Pancreas (tissue), 10 donors: ENCODE measurements around the gene FCMR. TPM values are rescaled to one million over a fixed set of nuclear protein-coding genes. Genes with fewer than 3 reads are reported as not detected.

Source experiments
- ATAC-seq, 4 donors: fragments of 200-7000 bp; cut with Tn5 transposase; one replicate each; pipeline versions ENCODE4 v1.8.0 to v1.9.1; 2020; ENCODE audit warnings: mild to moderate bottlenecking in 4 of 4, moderate library complexity in 4 of 4
- DNase-seq, 6 donors: peaks; one replicate each; pipeline ENCODE4 v3.0.0-alpha.2; 2020
- FAIRE-seq: peaks from 2 replicates; lab custom pipeline; 2012; peaks lifted over from hg19 to GRCh38; lab: Jason Lieb, UNC
- H3K27ac ChIP-seq, 4 donors: fragments of 200-600 bp; sonication (generic); 1 replicate in 3 of 4; 2 replicates in 1 of 4; pipeline versions ENCODE4 v1.5.0 to v1.8.0; 2020
- H3K27me3 ChIP-seq, 4 donors: fragments of 200-600 bp; one replicate each; pipeline ENCODE4 v1.8.0; 2021
- H3K36me3 ChIP-seq, 3 donors: fragments of 200-600 bp; sonication (generic) in 1 of 3; one replicate each; pipeline versions ENCODE4 v1.5.0 to v1.8.0; 2020 to 2021
- H3K4me1 ChIP-seq, 3 donors: fragments of 200-600 bp; one replicate each; pipeline ENCODE4 v1.8.0; 2021
- H3K4me3 ChIP-seq, 4 donors: fragments of 200-600 bp; sonication (generic) in 2 of 4; one replicate each; pipeline versions ENCODE4 v1.5.0 to v1.8.0; 2020 to 2021
- H3K9me3 ChIP-seq, 4 donors: fragments of 200-600 bp; one replicate each; pipeline ENCODE4 v1.8.0; 2021
- CTCF ChIP-seq, 4 donors: fragments of 200-600 bp; sonication (generic) in 3 of 4; IDR thresholded peaks; one replicate each; pipeline versions ENCODE4 v1.5.0 to v1.8.0; 2021; ENCODE audit warnings: antibody characterized with exemption in 4 of 4
- WGBS, 2 donors: extraction: QIAGEN DNeasy Blood & Tissue Kit; methylation state at CpG; one replicate each; pipeline ENCODE4 v1.1.7; 2013; 5-methylcytosine and 5-hydroxymethylcytosine counted together
- intact Hi-C, 3 donors: fragments of 100-400 bp; cut with DNase I; formaldehyde crosslinking; loops; one replicate each; pipeline versions ENCODE4 v1.11.1 to v1.14.2; 2022
- polyA plus RNA-seq, 2 donors: library from polyadenylated mRNA; stranded (reverse); fragments of 200-250 nt; gene quantifications; one replicate each; pipeline ENCODE4 v1.2.3, GENCODE V29; 2013
- total RNA-seq, 6 donors: library from RNA; stranded (reverse); fragmentation: NEBNext Ultra II Directional in 4 of 6; extraction: Animal tissue kit (Norgen Biotek cat#: 25700) in 4 of 6; gene quantifications; one replicate each; pipeline versions ENCODE4 v1.2.1 to v1.2.4, GENCODE V29; 2021 to 2023
- donor health status: healthy with polysubstance abuse.
- donor health status: DM: no; HTN: no; CAD: no; lungs with moderate emphysema.
- donor health status: DM: no; HTN: no; CAD: no.
- donor health status: control.
- donor health status: control.
- donor health status: Bipolar disorder and iron deficiency.
- donor health status: DM: yes; HTN: yes; CAD: no.
- donor health status: DM: no; HTN: no; CAD: no.
- donor health status: DM: no; HTN: no; CAD: no.
- donor health status: DM: yes; HTN: yes; CAD: no.

Gene FCMR
- total and polyA plus RNA-seq, 8 donors: 0.58 to 2.0 (median 0.97) TPM

- no peaks in the 10 kb centered on the region for H3K36me3 ChIP-seq
- intact Hi-C loops: no loop called here
- TF ChIP-seq CTCF (IDR thresholded peaks at IDR 0.05): no peak
- peak overlapping the region; percentile 31 to 81 (median 72) for H3K27ac ChIP-seq
- WGBS, 2 donors: 53 to 54% methylated on average over 4 of the region's 4 CpGs
- DNase-seq (no peak), ATAC-seq (peak; percentile 24 to 64 (median 40)), FAIRE-seq (no peak)
- no peaks in the 10 kb centered on the region for H3K9me3 ChIP-seq
- H3K4me1 ChIP-seq: peaks cover 7 to 36% (median 32%) of the 10 kb centered on the region in 3 donors
- no peaks in the 10 kb centered on the region for H3K27me3 ChIP-seq
- H3K4me3 ChIP-seq: no peak overlapping the region
These were observed 30.4 kb upstream of the FCMR start for GRCh38 chr1:206952171-206952570.

GRCh38 chr1:206951318-206952100, 29.8 kb upstream of the FCMR start:
- no peak overlapping the region for H3K4me3 ChIP-seq
- H3K36me3 ChIP-seq: no peaks in the 10 kb centered on the region
- no peaks in the 10 kb centered on the region for H3K9me3 ChIP-seq
- intact Hi-C loops: no loop called here
- no peak for TF ChIP-seq CTCF (IDR thresholded peaks at IDR 0.05)
- peaks cover 7 to 36% (median 32%) of the 10 kb centered on the region in 3 donors for H3K4me1 ChIP-seq
- FAIRE-seq (no peak), ATAC-seq (peak; percentile 65 to 85 (median 74)), DNase-seq (peak in 2 of 6 donors; percentile 23 to 42)
- peak overlapping the region; percentile 31 to 81 (median 72) for H3K27ac ChIP-seq
- no peaks in the 10 kb centered on the region for H3K27me3 ChIP-seq
- WGBS, 2 donors: 36 to 40% methylated on average over 4 of the region's 4 CpGs

GRCh38 chr1:206949641-206950040, 27.9 kb upstream of the FCMR start:
- no peaks in the 10 kb centered on the region for H3K27me3 ChIP-seq
- peaks cover 7 to 44% (median 32%) of the 10 kb centered on the region in 3 donors for H3K4me1 ChIP-seq
- WGBS, 2 donors: 80 to 86% methylated on average over 5 of the region's 5 CpGs
- no peaks in the 10 kb centered on the region for H3K36me3 ChIP-seq
- DNase-seq (no peak), ATAC-seq (no peak), FAIRE-seq (no peak)
- no peaks in the 10 kb centered on the region for H3K9me3 ChIP-seq
- H3K27ac ChIP-seq: no peak overlapping the region
- intact Hi-C loops: no loop called here
- no peak overlapping the region for H3K4me3 ChIP-seq
- TF ChIP-seq CTCF (IDR thresholded peaks at IDR 0.05): no peak

GRCh38 chr1:206949208-206949607, 27.5 kb upstream of the FCMR start:
- H3K4me1 ChIP-seq: peaks cover 5 to 42% (median 32%) of the 10 kb centered on the region in 3 donors
- DNase-seq (no peak), ATAC-seq (no peak), FAIRE-seq (no peak)
- 57 to 59% methylated on average over 4 of the region's 4 CpGs for WGBS, 2 donors
- no peak for TF ChIP-seq CTCF (IDR thresholded peaks at IDR 0.05)
- H3K27ac ChIP-seq: no peak overlapping the region
- intact Hi-C loops: no loop called here
- no peaks in the 10 kb centered on the region for H3K36me3 ChIP-seq
- H3K4me3 ChIP-seq: no peak overlapping the region
- H3K27me3 ChIP-seq: no peaks in the 10 kb centered on the region
- no peaks in the 10 kb centered on the region for H3K9me3 ChIP-seq

GRCh38 chr1:206947255-206947654, 25.5 kb upstream of the FCMR start:
- FAIRE-seq (no peak), DNase-seq (no peak), ATAC-seq (no peak)
- H3K4me1 ChIP-seq: peaks cover 0 to 37% (median 13%) of the 10 kb centered on the region in 3 donors
- intact Hi-C loops: no loop called here
- 81 to 87% methylated on average over 3 of the region's 3 CpGs for WGBS, 2 donors
- no peak overlapping the region for H3K4me3 ChIP-seq
- no peak for TF ChIP-seq CTCF (IDR thresholded peaks at IDR 0.05)
- H3K27ac ChIP-seq: no peak overlapping the region
- H3K9me3 ChIP-seq: no peaks in the 10 kb centered on the region
- no peaks in the 10 kb centered on the region for H3K27me3 ChIP-seq
- no peaks in the 10 kb centered on the region for H3K36me3 ChIP-seq
